Omental fat pad (tissue), 4 donors: Measurements from ENCODE around the gene RALGDS. TPM values are rescaled to one million over a fixed set of nuclear protein-coding genes. Genes with fewer than 3 reads are reported as not detected.
A peak's percentile ranks its signal among the peaks of the same experiment; 100 is the strongest.

Experiments
- ATAC-seq: fragments of 150-250 bp; one replicate; pipeline ENCODE4 v1.9.1; 2016; ENCODE audit warnings: mild to moderate bottlenecking, moderate library complexity; ENCODE audit not compliant: low FRiP score
- DNase-seq: peaks from one replicate; pipeline ENCODE4 v3.0.0-alpha.2; 2019; ENCODE audit warnings: low spot score
- total RNA-seq, 4 donors: library from RNA; depleted of rRNA; stranded (reverse); fragments of >200 nt; gene quantifications; one replicate each; pipeline ENCODE4 v1.1.0, GENCODE V29; 2016
- TF ChIP-seq, protein P1 (sequence below), 3 donors: fragments of 450-650 bp; IDR thresholded peaks; one replicate each; pipeline ENCODE4 v1.5.1; 2016 to 2017; ENCODE audit warnings: antibody characterized with exemption in 3 of 3, mild to moderate bottlenecking in 3 of 3, moderate library complexity in 2 of 3

Gene RALGDS
- total RNA-seq, 4 donors from 2014 or later = 33.9 to 177 (median 68.9) TPM

DNA sequence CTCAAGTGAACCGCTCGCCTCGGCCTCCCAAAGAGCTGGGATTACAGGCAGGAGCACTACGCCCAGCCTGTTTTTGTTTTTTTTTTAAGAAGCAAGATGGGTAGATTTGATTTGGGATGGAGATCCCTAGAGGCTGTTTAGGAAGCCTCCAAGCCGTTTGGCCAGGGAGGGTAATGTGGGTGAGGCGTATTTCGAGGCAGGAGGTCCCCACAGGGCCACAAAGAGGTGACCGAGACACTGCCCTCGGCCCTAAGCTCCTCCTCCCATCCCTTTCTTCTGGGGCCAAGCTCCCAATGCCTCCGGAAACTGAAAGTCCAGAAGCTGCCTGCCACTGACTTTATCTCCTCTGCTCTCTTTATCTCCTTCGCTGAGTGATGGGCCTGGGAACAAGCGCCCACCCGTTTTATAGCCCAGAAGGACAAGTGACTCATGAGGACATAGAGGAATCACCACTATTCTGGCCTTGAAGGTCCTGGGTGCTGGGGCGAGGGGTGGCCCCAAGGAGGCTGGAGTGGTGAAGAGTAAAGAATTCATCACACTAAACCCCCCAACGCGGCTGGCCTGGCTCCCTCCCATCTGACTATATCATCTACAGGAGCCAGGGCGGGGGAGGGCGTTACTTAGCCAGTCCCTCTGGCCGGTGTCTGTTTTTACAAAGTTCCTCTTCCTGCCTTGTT is 2.0 kb upstream of the RALGDS start:
- DNase-seq (peak; percentile 77), ATAC-seq (peak; percentile 27)
- TF ChIP-seq, protein P1, sequence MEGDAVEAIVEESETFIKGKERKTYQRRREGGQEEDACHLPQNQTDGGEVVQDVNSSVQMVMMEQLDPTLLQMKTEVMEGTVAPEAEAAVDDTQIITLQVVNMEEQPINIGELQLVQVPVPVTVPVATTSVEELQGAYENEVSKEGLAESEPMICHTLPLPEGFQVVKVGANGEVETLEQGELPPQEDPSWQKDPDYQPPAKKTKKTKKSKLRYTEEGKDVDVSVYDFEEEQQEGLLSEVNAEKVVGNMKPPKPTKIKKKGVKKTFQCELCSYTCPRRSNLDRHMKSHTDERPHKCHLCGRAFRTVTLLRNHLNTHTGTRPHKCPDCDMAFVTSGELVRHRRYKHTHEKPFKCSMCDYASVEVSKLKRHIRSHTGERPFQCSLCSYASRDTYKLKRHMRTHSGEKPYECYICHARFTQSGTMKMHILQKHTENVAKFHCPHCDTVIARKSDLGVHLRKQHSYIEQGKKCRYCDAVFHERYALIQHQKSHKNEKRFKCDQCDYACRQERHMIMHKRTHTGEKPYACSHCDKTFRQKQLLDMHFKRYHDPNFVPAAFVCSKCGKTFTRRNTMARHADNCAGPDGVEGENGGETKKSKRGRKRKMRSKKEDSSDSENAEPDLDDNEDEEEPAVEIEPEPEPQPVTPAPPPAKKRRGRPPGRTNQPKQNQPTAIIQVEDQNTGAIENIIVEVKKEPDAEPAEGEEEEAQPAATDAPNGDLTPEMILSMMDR (IDR thresholded peaks at IDR 0.05) = no peak

DNA sequence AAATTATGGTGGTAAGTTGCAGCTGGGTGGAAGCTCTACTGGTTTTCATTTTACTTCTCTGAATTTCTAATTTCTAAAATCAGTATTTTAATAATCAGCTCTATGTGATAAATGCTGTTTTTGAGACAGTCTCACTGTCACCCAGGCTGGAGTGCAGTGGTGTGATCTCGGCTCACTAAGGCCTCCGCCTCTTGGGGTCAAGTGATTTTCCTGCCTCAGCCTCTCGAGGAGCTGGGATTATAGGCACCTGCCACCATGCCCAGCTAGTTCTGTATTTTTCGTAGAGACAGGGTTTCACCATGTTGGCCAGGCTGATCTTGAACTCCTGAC is 1.5 kb upstream of the RALGDS start:
- TF ChIP-seq, protein P1 (IDR thresholded peaks at IDR 0.05) = no peak
- DNase-seq (no peak), ATAC-seq (no peak)

DNA sequence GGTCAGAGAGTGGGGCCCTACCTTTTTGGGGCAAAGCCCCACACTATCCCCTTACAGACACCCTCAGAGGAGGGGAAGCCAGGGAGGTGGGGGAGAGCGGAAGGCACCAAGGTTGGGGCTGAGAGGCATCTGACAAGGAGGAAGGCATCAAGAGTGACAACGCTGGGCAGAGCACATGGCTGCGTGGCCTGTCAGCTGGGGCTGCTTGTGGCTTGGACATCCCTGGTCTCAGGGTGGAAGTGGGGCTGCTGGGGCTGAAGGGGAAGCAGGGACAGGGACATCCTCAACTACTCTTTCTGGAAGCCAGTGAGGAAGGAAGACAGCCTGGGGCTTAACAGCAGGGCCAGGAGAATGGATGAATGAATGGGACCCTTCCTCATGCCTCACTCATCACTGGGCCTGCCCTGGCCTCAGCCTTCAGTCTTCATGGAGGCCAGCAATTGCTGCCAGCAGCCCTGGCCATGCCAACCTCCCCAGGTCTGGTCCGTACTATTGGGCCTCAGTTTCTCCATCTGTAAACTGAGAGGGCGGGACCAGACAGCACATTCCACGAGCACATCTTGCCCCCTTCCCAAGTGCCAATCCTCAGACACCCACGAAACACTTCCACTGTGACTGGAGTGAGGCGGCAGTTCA is 993 bp upstream of the RALGDS start:
- DNase-seq = no peak
- no peak for ATAC-seq
- TF ChIP-seq, protein P1 (IDR thresholded peaks at IDR 0.05) = no peak

DNA sequence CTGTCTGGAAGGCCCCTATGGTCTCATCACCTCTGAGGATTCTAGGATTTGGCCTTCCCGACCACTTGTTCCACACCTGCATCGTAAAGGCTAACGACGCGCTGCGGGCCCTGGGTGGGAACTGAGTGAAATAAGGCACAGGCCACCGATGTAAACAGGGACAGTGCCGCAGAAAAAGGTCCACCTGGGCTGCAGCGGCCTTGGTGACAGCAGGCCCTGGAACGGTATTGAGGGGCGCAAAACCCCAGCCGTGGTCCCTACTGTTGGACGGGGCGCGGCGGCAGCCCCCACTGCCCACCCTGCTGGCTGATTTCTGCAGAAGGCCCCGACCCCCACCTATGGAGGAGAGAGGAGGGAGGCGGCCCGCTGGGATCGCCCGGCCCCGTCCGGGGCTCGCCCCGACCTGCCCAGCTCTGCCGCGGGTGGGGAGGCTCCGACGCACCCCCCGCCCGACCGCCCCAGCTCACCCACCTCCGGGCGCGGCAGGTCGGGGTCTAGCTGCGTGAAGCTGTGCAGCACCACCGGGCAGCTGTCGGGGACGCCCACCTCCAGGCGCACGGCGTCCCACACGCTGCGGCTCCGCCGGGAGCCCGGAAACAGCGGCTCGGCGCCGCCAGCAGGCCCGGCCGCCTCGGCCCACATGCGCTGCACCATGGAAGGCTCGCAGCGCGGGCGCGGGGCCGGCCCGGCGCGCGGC is 391 bp downstream of the RALGDS start:
- no peak for DNase-seq
- ATAC-seq = peak; percentile 3

DNA sequence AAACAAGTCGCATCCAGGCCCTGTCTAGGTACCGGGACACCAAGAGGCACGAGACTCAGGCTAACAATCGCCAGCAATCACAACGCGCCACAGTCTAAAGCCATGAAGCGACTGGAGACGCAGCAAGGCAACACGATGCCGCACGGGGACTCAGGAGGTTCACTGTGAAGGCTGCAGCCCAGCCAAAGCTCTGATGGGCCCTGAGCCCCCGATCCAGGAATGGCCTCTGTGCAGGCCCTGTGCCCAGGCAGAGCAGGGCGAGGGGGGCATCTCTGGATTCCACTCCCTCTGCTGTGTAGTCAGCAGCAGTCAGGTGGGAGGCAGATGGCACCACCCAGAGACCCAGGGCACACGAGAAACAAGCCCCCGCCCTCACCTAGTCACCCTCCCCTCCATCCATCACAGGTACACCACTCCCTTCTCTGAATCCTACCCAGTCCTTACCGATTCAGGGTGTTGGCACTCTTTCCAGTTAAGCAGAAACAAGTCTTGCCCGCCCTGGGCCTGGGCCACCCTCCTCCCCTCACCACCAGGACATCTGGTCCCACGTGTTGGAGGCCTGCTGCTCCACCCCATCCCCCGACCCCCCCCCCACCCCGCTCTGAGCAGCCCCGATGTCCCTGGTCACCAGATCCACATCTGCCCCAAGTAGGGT is 1.1 kb downstream of the RALGDS start:
- ATAC-seq = peak; percentile 13
- no peak for DNase-seq
- TF ChIP-seq, protein P1 (IDR thresholded peaks at IDR 0.05) = no peak

More for the DNA sequence above, 391 bp downstream of the RALGDS start:
- TF ChIP-seq, protein P1 (IDR thresholded peaks at IDR 0.05) = no peak

DNA sequence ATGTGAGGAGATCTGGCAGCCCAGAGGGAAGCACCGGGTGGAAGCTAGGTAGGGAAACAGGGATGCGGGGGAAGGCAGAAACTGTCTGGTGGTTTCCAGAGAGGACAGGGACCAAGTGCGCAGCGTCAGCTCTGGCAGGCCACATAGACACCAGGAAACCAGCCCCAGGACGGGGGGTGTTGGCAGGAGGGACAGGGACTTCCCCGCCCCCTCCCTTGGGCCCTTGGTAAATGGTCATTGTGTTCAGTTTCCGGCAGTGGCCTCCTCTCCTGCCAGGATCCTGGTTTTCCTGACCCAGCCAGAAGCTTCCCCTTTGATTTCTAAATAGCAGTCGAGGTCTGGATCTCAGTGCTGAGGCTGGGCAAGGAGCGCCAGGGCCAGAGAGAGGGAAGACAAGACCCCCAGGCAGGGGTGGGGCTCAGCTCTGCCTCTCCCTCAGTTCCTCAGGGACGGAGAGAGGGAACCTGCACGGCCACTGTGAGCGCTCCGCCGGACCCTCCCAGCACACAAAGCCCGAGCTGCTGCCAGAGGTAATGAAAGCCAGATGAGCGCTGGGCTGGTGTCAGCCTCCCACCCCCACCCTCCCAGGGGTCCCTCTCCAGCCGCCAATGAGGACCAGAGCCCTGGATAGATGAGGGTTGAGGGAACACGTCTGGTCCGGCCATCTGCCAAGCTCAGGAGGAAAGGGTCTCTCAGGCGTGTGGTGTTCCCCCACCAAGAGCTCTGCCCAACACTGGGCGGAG is 1.8 kb downstream of the RALGDS start:
- ATAC-seq (no peak), DNase-seq (no peak)
- TF ChIP-seq, protein P1 (IDR thresholded peaks at IDR 0.05) = no peak
